T-cell (primary cell): ENCODE results near the gene ARPC5. TPM values are rescaled to one million over a fixed set of nuclear protein-coding genes. Genes with fewer than 3 reads are reported as not detected.

Source experiments
- ATAC-seq, 4 experiments: fragments of 200-7000 bp in 3 of 4; fragments of 150-1000 bp in 1 of 4; cut with Tn5 transposase; replicated peaks in 1 of 4; 1 replicate in 3 of 4; 2 replicates in 1 of 4; pipeline ENCODE4 v1.10.0; 2021; ENCODE audit warnings: moderate library complexity in 3 of 4, mild to moderate bottlenecking in 2 of 4, moderate number of reproducible peaks in 1 of 4
- CTCF ChIA-PET, 2 donors: fragments of 300-600 bp; sonication (Branson Sonifier 250); formaldehyde crosslinking; loops; one replicate each; lab custom pipeline; 2022; ENCODE audit warnings: antibody characterized with exemption in 2 of 2; lab: Charles Lee
- POLR2A ChIA-PET, 2 donors: fragments of 300-600 bp; sonication (Branson Sonifier 250); formaldehyde crosslinking; loops; one replicate each; lab custom pipeline; 2022; ENCODE audit warnings: antibody characterized with exemption in 2 of 2; lab: Charles Lee
- DNase-seq, 35 experiments: peaks; one replicate each; pipeline versions ENCODE4 v3.0.0 to v3.0.0-alpha.2; 2013 to 2023
- H3K27ac ChIP-seq: one replicate; pipeline ENCODE4 v1.5.1; 2013; ENCODE audit warnings: low read length
- H3K27me3 ChIP-seq, 2 experiments: replicated peaks in 1 of 2; 1 replicate in 1 of 2; 2 replicates in 1 of 2; pipeline versions ENCODE4 v1.6.1 to v1.7.0; 2013; ENCODE audit warnings: low read length in 1 of 2, mixed read lengths in 1 of 2; ENCODE audit not compliant: control insufficient read depth in 2 of 2, insufficient read depth in 2 of 2; ENCODE audit errors: extremely low read depth in 1 of 2
- H3K36me3 ChIP-seq, 2 donors: 1 replicate in 1 of 2; 2 replicates in 1 of 2; pipeline versions ENCODE4 v1.6.1 to v1.7.0; 2013; ENCODE audit warnings: low read length in 1 of 2; ENCODE audit not compliant: control insufficient read depth in 2 of 2, insufficient read depth in 1 of 2; ENCODE audit errors: extremely low read depth in 1 of 2
- H3K4me1 ChIP-seq, 2 experiments: 1 replicate in 1 of 2; 2 replicates in 1 of 2; pipeline versions ENCODE4 v1.6.1 to v1.7.0; 2013; ENCODE audit warnings: low read length in 2 of 2, mixed read lengths in 1 of 2; ENCODE audit not compliant: insufficient read depth in 2 of 2, control insufficient read depth in 1 of 2; ENCODE audit errors: extremely low read depth in 1 of 2
- H3K4me3 ChIP-seq, 2 donors: 1 replicate in 1 of 2; 2 replicates in 1 of 2; pipeline versions ENCODE4 v1.5.1 to v1.7.0; 2013; ENCODE audit warnings: mild to moderate bottlenecking in 2 of 2, low read length in 1 of 2, moderate library complexity in 1 of 2; ENCODE audit not compliant: control insufficient read depth in 1 of 2; ENCODE audit errors: extremely low read depth in 1 of 2
- H3K9me3 ChIP-seq: 2 replicates; pipeline ENCODE4 v1.7.0; 2013
- H3K27ac Mint-ChIP-seq, 2 donors: one replicate each; pipeline ENCODE4 v1.8.0; 2020 to 2021; ENCODE audit warnings: mild to moderate bottlenecking in 2 of 2, mixed read lengths in 2 of 2
- H3K27me3 Mint-ChIP-seq, 2 donors: one replicate each; pipeline ENCODE4 v1.8.0; 2021 to 2022; ENCODE audit warnings: mixed read lengths in 2 of 2
- H3K36me3 Mint-ChIP-seq: one replicate; pipeline ENCODE4 v1.8.0; 2021; ENCODE audit warnings: mixed read lengths
- H3K4me1 Mint-ChIP-seq, 3 donors: one replicate each; pipeline ENCODE4 v1.8.0; 2020 to 2022; ENCODE audit warnings: mixed read lengths in 3 of 3, mild to moderate bottlenecking in 1 of 3
- H3K4me3 Mint-ChIP-seq, 3 donors: one replicate each; pipeline ENCODE4 v1.8.0; 2020 to 2022; ENCODE audit warnings: mild to moderate bottlenecking in 3 of 3, mixed read lengths in 3 of 3, moderate library complexity in 3 of 3
- H3K9me3 Mint-ChIP-seq, 3 donors: one replicate each; pipeline ENCODE4 v1.8.0; 2020 to 2022; ENCODE audit warnings: mixed read lengths in 3 of 3
- WGBS: methylation state at CpG from one replicate; pipeline ENCODE4 v1.1.5; 2013; ENCODE audit warnings: missing lambda C conversion rate; ENCODE audit not compliant: insufficient coverage; 5-methylcytosine and 5-hydroxymethylcytosine counted together
- total RNA-seq, 35 experiments: library from RNA in 6 of 35; stranded (reverse) in 6 of 35; fragments of 120-200 nt in 1 of 35; gene quantifications; one replicate each; pipeline versions ENCODE4 v1.2.1 to v1.2.4 and lab custom pipeline; 2013 to 2026

Gene ARPC5
- total RNA-seq, 5 donors from 2014 or later (not counting 1 experiment from before 2014, with no cell fraction given), result 69.8 to 116 (median 106) TPM

DNA sequence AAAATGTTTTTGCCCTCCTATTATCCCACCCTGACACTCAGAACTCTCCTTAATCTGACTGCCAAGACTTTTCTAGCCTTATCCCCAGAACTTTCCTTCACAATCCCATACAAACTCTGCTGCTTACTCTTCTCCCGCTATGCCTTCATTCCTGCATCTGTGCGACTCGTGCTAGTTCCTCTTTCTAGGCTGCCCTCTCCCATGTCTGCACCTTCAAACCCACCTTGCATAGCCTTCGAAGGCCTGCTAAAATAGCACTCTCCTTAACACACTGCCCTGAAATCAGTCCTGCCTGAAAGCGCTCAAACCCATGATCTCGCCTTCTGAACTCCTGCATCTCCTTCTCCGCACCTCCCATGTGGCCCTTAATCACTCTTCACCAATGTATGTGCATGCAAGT lies 42.9 kb downstream of the ARPC5 start:
- no peak overlapping the region for H3K27ac ChIP-seq
- Mint-ChIP-seq H3K27me3 (peaks cover 0 to 2% of the 10 kb centered on the region in 2 donors), H3K36me3 (no peaks in the 10 kb centered on the region), H3K4me3 (no peak overlapping the region), H3K4me1 (peaks cover 20 to 44% (median 32%) of the 10 kb centered on the region in 3 donors), H3K27ac (no peak overlapping the region), H3K9me3 (no peaks in the 10 kb centered on the region)
- DNase-seq (no peak), ATAC-seq (no peak)
- CTCF ChIA-PET, result no interaction called here
- no peak overlapping the region for H3K4me3 ChIP-seq
- 85% methylated on average over 7 of the region's 7 CpGs for WGBS
- peaks cover 5 to 15% of the 10 kb centered on the region in 2 experiments for H3K4me1 ChIP-seq
- H3K9me3 ChIP-seq, result no peaks in the 10 kb centered on the region
- H3K27me3 ChIP-seq, result no peaks in the 10 kb centered on the region
- POLR2A ChIA-PET, result no interaction called here
- H3K36me3 ChIP-seq, result no peaks in the 10 kb centered on the region

DNA sequence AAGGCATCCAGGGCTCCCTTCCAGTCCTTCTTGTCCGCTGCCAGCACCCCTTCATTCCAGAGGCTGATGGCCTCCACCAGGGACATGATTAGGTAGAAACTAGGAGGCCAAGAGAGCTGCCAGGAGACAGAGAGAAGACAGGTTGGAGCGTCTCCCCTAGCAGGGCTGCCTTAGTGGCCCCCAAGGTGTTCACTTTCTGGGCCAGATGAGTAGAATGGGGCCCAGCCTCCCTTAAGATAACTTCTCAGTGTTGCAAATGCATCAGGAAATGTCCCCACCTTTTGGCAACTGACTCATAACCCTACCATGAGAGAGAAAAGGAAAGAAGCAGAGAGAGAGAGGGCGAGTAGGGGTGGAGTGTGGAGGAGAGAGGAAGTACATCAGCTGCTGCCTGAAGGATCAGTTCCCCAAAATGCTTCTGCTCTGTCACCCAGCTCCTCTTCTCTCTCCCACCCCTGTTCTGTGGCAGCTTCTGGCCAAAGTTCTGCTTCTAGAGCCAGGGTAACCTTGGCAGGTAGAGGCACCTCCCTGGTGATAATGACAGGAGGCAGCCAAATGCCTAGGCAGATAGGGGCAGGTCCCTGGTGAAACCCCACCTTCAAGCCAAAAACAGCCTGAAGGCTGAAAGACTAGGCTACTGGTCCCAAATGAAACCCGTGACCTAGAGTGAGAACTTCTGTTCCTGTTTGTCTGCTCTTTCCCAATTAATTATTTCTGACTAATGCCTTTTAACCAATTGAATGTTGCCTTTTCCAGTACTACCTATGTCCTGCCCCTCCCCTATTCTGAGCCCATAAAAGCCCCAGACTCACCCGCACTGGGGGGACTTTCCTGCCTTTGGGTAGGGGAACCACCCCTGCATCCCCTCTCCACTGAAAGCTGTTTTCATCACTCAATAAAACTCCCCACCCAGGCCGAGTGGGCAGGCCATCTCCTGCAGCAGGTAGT lies 45.1 kb downstream of the ARPC5 start, which contains the start of gene NCF2:
Gene NCF2 (minus strand): TSS at position 216 of the 948 bp plus-strand sequence. CDS start 130 bp downstream, at position 86.
- H3K9me3 ChIP-seq, result no peaks in the 10 kb centered on the region
- no peaks in the 10 kb centered on the region for H3K27me3 ChIP-seq
- H3K4me3 ChIP-seq, result no peak within 1 kb of the TSS
- peaks cover 5 to 15% of the 10 kb centered on the region in 2 experiments for H3K4me1 ChIP-seq
- H3K36me3 Mint-ChIP-seq, result no peaks in the 10 kb centered on the region
- 42% methylated on average over 3 of the region's 6 CpGs for WGBS
- peaks cover 20 to 44% (median 32%) of the 10 kb centered on the region in 3 donors for H3K4me1 Mint-ChIP-seq
- no peaks in the 10 kb centered on the region for H3K9me3 Mint-ChIP-seq
- H3K36me3 ChIP-seq, result no peaks in the 10 kb centered on the region
- peak; percentile 65 to 83 (median 76) for ATAC-seq
- H3K27ac ChIP-seq, result peak within 1 kb of the TSS; percentile 28
- peak within 1 kb of the TSS; percentile 68 to 78 for H3K27ac Mint-ChIP-seq
- peak within 1 kb of the TSS; percentile 21 to 49 (median 25) for H3K4me3 Mint-ChIP-seq
- peak in 8 of 35 experiments; percentile 5 to 41 (median 12) for DNase-seq
- H3K27me3 Mint-ChIP-seq, result peaks cover 0 to 2% of the 10 kb centered on the region in 2 donors
- ChIA-PET CTCF (no interaction called here), POLR2A (no interaction called here)

DNA sequence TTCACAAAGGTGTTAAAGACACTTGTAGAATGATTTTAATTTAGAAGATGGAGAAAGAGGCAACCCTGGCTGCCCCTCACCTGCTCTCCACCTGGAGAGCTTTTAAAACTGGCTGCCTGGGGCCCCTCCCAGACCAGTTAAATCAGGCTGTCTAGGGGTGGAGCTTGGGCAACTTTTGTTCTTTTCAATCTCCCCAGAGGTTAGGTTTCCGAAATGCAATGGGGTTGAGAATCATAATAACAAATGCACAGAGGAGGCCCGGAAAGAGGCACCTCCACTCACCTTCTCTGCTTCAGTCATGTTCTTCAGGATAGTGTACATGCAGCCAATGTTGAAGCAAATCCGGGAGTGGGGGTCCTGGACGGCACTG lies 45.7 kb downstream of the ARPC5 start:
- CTCF ChIA-PET, result no interaction called here
- H3K4me1 Mint-ChIP-seq, result peaks cover 20 to 46% (median 32%) of the 10 kb centered on the region in 3 donors

DNA sequence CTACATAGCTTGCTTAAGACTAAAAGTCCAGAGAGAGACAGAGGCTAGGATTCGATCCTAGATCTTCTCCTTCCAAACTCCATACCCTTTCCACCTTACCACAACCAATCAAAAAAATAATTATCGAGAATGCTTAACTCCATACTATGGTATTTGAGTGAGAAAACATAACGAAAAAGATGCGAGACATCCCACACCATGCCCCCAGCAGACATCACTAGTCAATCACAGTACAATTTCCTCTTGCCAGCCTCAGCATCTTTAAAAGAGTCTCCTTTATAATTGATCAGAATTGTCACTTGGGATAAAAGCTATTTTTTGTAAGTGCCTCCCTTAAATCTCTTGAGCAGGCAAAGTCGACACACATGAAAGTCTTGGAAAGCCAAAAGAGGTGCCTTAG lies 46.2 kb downstream of the ARPC5 start:
- no peak for ATAC-seq
- peaks cover 20 to 47% (median 32%) of the 10 kb centered on the region in 3 donors for H3K4me1 Mint-ChIP-seq
- DNase-seq, result no peak
- Histone ChIP-seq H3K36me3 (no peaks in the 10 kb centered on the region), H3K4me3 (no peak overlapping the region), H3K4me1 (peaks cover 5 to 15% of the 10 kb centered on the region in 2 experiments), H3K9me3 (no peaks in the 10 kb centered on the region), H3K27ac (no peak overlapping the region), H3K27me3 (no peaks in the 10 kb centered on the region)
- WGBS, result 83% methylated on average over 1 of the region's 5 CpGs
- H3K36me3 Mint-ChIP-seq, result no peaks in the 10 kb centered on the region
- peak overlapping the region; percentile 50 to 78 for H3K27ac Mint-ChIP-seq
- ChIA-PET CTCF (no interaction called here), POLR2A (no interaction called here)
- H3K4me3 Mint-ChIP-seq, result peak overlapping the region in 2 of 3 donors; percentile 21 to 49
- peaks cover 0 to 2% of the 10 kb centered on the region in 2 donors for H3K27me3 Mint-ChIP-seq
- no peaks in the 10 kb centered on the region for H3K9me3 Mint-ChIP-seq

More for the DNA sequence above, 45.7 kb downstream of the ARPC5 start:
- Mint-ChIP-seq H3K4me3 (peak overlapping the region; percentile 21 to 49 (median 25)), H3K9me3 (no peaks in the 10 kb centered on the region), H3K36me3 (no peaks in the 10 kb centered on the region), H3K27ac (peak overlapping the region; percentile 68 to 78), H3K27me3 (peaks cover 0 to 2% of the 10 kb centered on the region in 2 donors)
- 92% methylated on average over 3 of the region's 4 CpGs for WGBS
- Histone ChIP-seq H3K9me3 (no peaks in the 10 kb centered on the region), H3K36me3 (no peaks in the 10 kb centered on the region), H3K27me3 (no peaks in the 10 kb centered on the region), H3K4me1 (peaks cover 5 to 15% of the 10 kb centered on the region in 2 experiments), H3K27ac (peak overlapping the region; percentile 28), H3K4me3 (no peak overlapping the region)
- POLR2A ChIA-PET, result no interaction called here
- DNase-seq (no peak), ATAC-seq (peak in 2 of 4 experiments; percentile 21 to 24)

DNA sequence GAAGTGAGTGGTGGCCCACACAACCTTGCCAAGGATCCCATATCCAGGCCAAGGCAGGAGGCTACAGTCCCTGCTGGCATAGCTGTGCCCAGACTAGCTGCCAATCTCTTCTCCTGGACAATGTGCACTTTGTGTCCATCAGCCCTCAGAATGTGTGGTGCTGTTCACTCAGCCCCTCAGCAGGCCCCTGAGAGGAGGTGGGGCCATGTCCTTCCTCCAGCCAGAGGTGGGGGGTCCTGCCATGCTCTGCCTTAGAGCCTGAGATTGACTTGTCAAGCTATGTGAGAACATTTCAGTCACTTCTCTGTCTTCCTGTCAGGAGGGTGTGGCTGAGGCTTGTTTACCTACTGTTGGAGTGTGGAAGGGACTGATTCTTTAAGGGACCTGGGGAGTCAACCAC lies 46.8 kb downstream of the ARPC5 start:
- no peak overlapping the region for H3K4me3 ChIP-seq
- H3K4me1 ChIP-seq, result peaks cover 5 to 15% of the 10 kb centered on the region in 2 experiments
- H3K9me3 ChIP-seq, result no peaks in the 10 kb centered on the region
- Mint-ChIP-seq H3K27me3 (peaks cover 0 to 2% of the 10 kb centered on the region in 2 donors), H3K9me3 (no peaks in the 10 kb centered on the region), H3K4me1 (peaks cover 20 to 47% (median 32%) of the 10 kb centered on the region in 3 donors), H3K4me3 (peak overlapping the region in 2 of 3 donors; percentile 21 to 49), H3K36me3 (no peaks in the 10 kb centered on the region), H3K27ac (peak overlapping the region; percentile 50 to 78)
- H3K27ac ChIP-seq, result no peak overlapping the region
- peak in 3 of 4 experiments; percentile 33 to 57 (median 35) for ATAC-seq
- DNase-seq, result no peak
- H3K27me3 ChIP-seq, result no peaks in the 10 kb centered on the region
- CTCF ChIA-PET, result no interaction called here
- no peaks in the 10 kb centered on the region for H3K36me3 ChIP-seq
- POLR2A ChIA-PET, result no interaction called here

DNA sequence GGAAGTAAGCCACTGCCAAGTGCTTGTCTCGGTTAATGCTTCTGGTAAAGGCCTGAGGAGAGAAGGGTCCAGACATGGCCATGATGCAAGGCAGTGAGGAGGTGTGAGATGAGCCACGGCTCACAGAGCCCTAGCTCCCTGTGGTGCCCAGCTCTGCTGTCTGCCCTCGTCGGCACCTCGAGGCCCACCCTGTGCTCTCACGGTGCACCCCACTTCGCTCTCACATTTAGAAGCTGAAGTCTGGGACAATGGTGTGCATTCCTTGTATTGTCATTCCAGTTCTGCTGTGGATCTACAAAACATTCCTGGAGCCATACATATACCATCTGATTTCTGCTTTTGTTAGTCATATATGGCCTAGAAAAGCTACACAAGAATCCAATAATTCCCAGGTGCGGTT lies 48.7 kb downstream of the ARPC5 start:
- Histone ChIP-seq H3K4me1 (peaks cover 5 to 15% of the 10 kb centered on the region in 2 experiments), H3K27ac (no peak overlapping the region), H3K27me3 (peaks cover 0 to 2% of the 10 kb centered on the region in 2 experiments), H3K4me3 (no peak overlapping the region), H3K9me3 (no peaks in the 10 kb centered on the region), H3K36me3 (no peaks in the 10 kb centered on the region)
- Mint-ChIP-seq H3K9me3 (no peaks in the 10 kb centered on the region), H3K36me3 (no peaks in the 10 kb centered on the region), H3K4me3 (no peak overlapping the region), H3K4me1 (peaks cover 20 to 34% (median 32%) of the 10 kb centered on the region in 3 donors), H3K27ac (no peak overlapping the region), H3K27me3 (no peaks in the 10 kb centered on the region)
- WGBS, result 94% methylated on average over 8 of the region's 8 CpGs
- ATAC-seq (no peak), DNase-seq (no peak)
- CTCF ChIA-PET, result interaction anchor here in 1 of 2 donors (0.6 to 0.7 kb wide), 2 partner anchors 210 to 596 kb away, joined by 3 read pairs; no protein-coding TSS in a partner anchor
- POLR2A ChIA-PET, result no interaction called here
